ENCODE data around the gene ETS1. TPM values are rescaled to one million over a fixed set of nuclear protein-coding genes. Genes with fewer than 3 reads are reported as not detected.

Gene ETS1
- total and polyA plus RNA-seq, 11 donors: 18.4 to 101 (median 45.3) TPM

DNA sequence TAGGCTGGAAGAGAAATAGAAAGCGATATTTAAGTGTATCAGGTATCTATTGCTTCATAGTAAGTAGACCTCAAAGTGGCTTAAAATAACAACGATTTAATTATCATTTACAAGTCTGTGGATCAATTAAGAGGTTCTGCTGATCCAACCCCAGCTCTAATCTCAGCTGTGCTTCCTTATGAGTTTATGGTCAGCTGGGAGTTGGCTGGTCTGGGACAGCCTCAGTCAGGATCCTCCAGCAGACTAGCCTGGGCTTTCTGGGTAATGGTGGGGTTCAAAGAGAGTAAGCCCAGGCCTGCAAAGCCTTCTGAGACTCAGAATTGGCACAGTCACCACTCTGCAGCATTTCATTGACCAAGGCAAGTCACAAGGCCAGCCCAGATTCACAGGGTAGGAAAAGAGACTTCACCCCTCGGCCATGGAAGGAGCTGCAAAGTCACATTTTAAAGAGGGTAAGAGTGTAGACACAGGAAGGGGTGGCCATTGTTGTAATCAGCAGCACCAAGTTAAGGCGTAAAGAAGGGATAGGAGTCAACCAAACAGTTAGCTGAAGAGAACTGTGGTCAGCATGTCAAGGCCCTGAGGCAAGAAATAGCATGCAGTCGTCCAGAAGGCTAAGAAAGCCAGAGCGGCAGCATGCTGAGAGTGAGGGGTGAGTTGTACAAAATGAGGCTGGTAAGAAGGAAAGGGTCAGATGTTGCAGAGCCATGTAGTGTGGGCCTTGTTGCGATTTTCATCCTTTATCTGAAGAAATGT, 168.2 kb downstream of the ETS1 start:
- TF ChIP-seq, protein P1, sequence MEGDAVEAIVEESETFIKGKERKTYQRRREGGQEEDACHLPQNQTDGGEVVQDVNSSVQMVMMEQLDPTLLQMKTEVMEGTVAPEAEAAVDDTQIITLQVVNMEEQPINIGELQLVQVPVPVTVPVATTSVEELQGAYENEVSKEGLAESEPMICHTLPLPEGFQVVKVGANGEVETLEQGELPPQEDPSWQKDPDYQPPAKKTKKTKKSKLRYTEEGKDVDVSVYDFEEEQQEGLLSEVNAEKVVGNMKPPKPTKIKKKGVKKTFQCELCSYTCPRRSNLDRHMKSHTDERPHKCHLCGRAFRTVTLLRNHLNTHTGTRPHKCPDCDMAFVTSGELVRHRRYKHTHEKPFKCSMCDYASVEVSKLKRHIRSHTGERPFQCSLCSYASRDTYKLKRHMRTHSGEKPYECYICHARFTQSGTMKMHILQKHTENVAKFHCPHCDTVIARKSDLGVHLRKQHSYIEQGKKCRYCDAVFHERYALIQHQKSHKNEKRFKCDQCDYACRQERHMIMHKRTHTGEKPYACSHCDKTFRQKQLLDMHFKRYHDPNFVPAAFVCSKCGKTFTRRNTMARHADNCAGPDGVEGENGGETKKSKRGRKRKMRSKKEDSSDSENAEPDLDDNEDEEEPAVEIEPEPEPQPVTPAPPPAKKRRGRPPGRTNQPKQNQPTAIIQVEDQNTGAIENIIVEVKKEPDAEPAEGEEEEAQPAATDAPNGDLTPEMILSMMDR (IDR thresholded peaks at IDR 0.05): no peak
- TF ChIP-seq POLR2A (IDR thresholded peaks at IDR 0.05): no peak
- Histone ChIP-seq H3K36me3 (no peaks in the 10 kb centered on the region), H3K4me1 (peaks cover 2 to 48% (median 27%) of the 10 kb centered on the region in 12 donors), H3K27me3 (no peaks in the 10 kb centered on the region), H3K4me3 (no peak overlapping the region), H3K9me3 (no peaks in the 10 kb centered on the region), H3K27ac (no peak overlapping the region)
- no peak for ATAC-seq
- WGBS, 4 donors: 92 to 95% (median 95%) methylated on average over 7 of the region's 7 CpGs
- DNase-seq: no peak
- intact Hi-C loops (cut with DNase I): loop anchor here in 3 of 10 donors (5.0 to 10.0 kb wide), 5 partner anchors 46 to 278 kb away; no protein-coding TSS in a partner anchor

DNA sequence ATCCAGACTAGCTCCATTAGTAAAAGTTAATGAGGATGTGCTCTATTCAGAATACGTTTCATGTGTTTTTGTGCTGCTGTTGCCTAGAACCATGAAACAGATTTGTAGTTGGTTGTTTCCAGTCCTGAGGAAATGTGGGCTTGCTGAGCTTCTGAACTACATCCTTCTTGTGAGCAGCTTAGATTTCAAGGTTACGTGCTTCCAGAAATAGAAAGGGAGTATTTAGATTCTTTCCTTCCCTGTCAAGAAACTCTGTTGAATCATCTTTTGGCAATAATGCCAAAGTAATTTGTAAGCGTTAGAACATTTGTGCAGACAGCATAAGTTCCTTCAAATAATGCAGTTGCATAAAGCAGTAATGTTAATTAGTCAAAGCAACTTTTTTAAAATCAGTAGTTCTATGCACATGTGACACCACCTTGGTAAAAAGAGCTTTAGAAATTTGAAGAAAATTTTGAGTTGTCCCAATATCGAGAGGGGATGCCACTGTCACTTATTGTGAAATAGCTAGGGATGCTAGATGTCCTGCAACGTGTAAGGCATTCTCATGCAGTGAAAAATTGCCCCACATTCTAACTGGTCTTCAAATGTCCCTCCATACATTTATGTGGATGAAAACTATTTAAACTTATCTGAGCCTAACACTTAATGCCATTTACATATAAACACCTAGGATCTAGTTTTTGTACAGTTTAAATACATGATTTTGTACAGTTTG, 169.6 kb downstream of the ETS1 start:
- Histone ChIP-seq H3K36me3 (no peaks in the 10 kb centered on the region), H3K27ac (peak overlapping the region in 7 of 12 donors; percentile 11 to 54 (median 29)), H3K27me3 (no peaks in the 10 kb centered on the region), H3K9me3 (no peaks in the 10 kb centered on the region), H3K4me3 (no peak overlapping the region), H3K4me1 (peaks cover 0 to 34% (median 14%) of the 10 kb centered on the region in 12 donors)
- ATAC-seq (peak in 3 of 4 donors; percentile 38 to 82 (median 60)), DNase-seq (peak in 1 of 5 donors; percentile 13)
- 52 to 60% (median 55%) methylated on average over 5 of the region's 5 CpGs for WGBS, 4 donors
- TF ChIP-seq POLR2A (IDR thresholded peaks at IDR 0.05): no peak
- TF ChIP-seq, protein P1 (IDR thresholded peaks at IDR 0.05): no peak
- intact Hi-C loops (cut with DNase I): loop anchor here in 3 of 10 donors (5.0 to 10.0 kb wide), 5 partner anchors 47 to 280 kb away; no protein-coding TSS in a partner anchor

DNA sequence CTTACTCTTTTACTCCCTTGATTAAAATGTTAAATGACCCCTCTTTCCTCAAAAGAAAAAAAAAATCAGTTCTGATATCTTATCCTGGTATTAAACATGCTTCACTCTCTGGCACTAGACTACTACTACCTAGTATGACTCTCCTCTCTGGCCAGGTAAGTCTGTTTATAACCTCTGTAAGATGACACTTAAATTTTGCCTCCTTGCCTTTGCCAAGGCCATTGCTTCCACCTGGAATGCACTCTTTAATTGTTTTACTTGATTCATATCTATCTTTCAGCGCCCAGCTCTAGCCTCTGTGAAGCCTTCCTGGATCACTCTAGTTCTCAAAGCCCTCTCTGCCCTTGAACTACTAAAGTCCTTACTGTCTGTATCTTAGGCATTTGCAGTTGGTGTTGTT, 170.4 kb downstream of the ETS1 start:
- intact Hi-C loops (cut with DNase I): loop anchor here in 3 of 10 donors (5.0 to 10.0 kb wide), 5 partner anchors 48 to 280 kb away; no protein-coding TSS in a partner anchor
- no peak for DNase-seq
- no peak overlapping the region for H3K4me3 ChIP-seq
- H3K27ac ChIP-seq: peak overlapping the region in 6 of 12 donors; percentile 11 to 54 (median 34)
- WGBS, 4 donors: 71 to 80% (median 76%) methylated on average over 1 of the region's 1 CpG
- no peak for ATAC-seq
- peaks cover 0 to 34% (median 10%) of the 10 kb centered on the region in 12 donors for H3K4me1 ChIP-seq
- H3K9me3 ChIP-seq: no peaks in the 10 kb centered on the region
- TF ChIP-seq POLR2A (IDR thresholded peaks at IDR 0.05): no peak
- TF ChIP-seq, protein P1 (IDR thresholded peaks at IDR 0.05): no peak
- no peaks in the 10 kb centered on the region for H3K27me3 ChIP-seq
- H3K36me3 ChIP-seq: no peaks in the 10 kb centered on the region

DNA sequence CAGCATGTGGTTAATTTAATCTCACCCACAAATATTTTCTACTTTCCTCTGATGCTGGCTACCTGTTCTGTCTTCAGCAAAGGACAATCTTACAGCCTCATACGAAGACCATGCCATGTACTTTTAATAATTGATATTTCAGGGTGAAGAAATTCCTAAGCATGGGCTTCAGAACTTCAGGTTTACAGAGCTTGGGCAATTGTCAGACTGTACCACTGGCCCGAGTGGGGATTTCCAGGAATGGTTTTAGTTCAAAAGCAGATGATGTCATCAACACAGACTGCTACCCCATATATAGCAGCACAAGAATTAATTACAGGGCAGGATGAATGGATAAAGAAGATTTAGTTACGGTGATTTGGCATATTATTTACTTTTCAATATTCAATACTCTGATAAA, 171.8 kb downstream of the ETS1 start:
- intact Hi-C loops (cut with DNase I): loop anchor here in 3 of 10 donors (5.0 to 10.0 kb wide), 5 partner anchors 49 to 282 kb away; no protein-coding TSS in a partner anchor
- DNase-seq (no peak), ATAC-seq (peak in 1 of 4 donors; percentile 63)
- WGBS, 4 donors: 60 to 76% (median 68%) methylated on average over 3 of the region's 3 CpGs
- Histone ChIP-seq H3K4me3 (no peak overlapping the region), H3K9me3 (no peaks in the 10 kb centered on the region), H3K36me3 (no peaks in the 10 kb centered on the region), H3K27me3 (no peaks in the 10 kb centered on the region), H3K27ac (peak overlapping the region in 1 of 12 donors; percentile 17), H3K4me1 (peaks cover 0 to 40% (median 10%) of the 10 kb centered on the region in 12 donors)
- no peak for TF ChIP-seq POLR2A (IDR thresholded peaks at IDR 0.05)
- TF ChIP-seq, protein P1 (IDR thresholded peaks at IDR 0.05): no peak

Data from heart left ventricle (tissue), 16 donors.